GM23248 (cell line): Measurements from ENCODE around the gene KLK4. TPM values are rescaled to one million over a fixed set of nuclear protein-coding genes. Genes with fewer than 3 reads are reported as not detected.

Experiments
- DNase-seq: peaks from one replicate; pipeline ENCODE4 v3.0.0-alpha.2; 2015
- H2AFZ ChIP-seq: fragments of 200-600 bp; sonication (generic); 2 replicates; pipeline ENCODE4 v1.6.1; 2016; ENCODE audit warnings: antibody characterized with exemption
- H3F3A ChIP-seq: fragments of 200-600 bp; sonication (generic); 2 replicates; pipeline ENCODE4 v1.6.1; 2016; ENCODE audit warnings: mild to moderate bottlenecking, antibody characterized with exemption, mixed run types; ENCODE audit not compliant: insufficient read depth
- H3K27ac ChIP-seq: fragments of 200-600 bp; sonication (generic); 2 replicates; pipeline ENCODE4 v1.5.1; 2016; ENCODE audit warnings: mild to moderate bottlenecking
- H3K27me3 ChIP-seq: fragments of 200-600 bp; sonication (generic); replicated peaks from 2 replicates; pipeline ENCODE4 v1.6.1; 2016; ENCODE audit warnings: mild to moderate bottlenecking; ENCODE audit not compliant: insufficient read depth
- H3K36me3 ChIP-seq: fragments of 200-600 bp; sonication (generic); 2 replicates; pipeline ENCODE4 v1.6.1; 2016; ENCODE audit warnings: low read depth, mild to moderate bottlenecking
- H3K4me1 ChIP-seq: fragments of 200-600 bp; sonication (generic); 2 replicates; pipeline ENCODE4 v1.6.1; 2016; ENCODE audit warnings: mild to moderate bottlenecking; ENCODE audit not compliant: insufficient read depth
- H3K4me2 ChIP-seq: fragments of 200-600 bp; sonication (generic); one replicate; pipeline ENCODE4 v1.6.1; 2016; ENCODE audit warnings: mild to moderate bottlenecking; ENCODE audit not compliant: unreplicated experiment
- H3K4me3 ChIP-seq: fragments of 200-600 bp; sonication (generic); 2 replicates; pipeline ENCODE4 v1.5.1; 2016; ENCODE audit warnings: mild to moderate bottlenecking
- H3K79me2 ChIP-seq: fragments of 200-600 bp; sonication (generic); 2 replicates; pipeline ENCODE4 v1.6.1; 2016; ENCODE audit warnings: mild to moderate bottlenecking; ENCODE audit not compliant: insufficient read depth
- H3K9ac ChIP-seq: fragments of 200-600 bp; sonication (generic); 2 replicates; pipeline ENCODE4 v1.6.1; 2016; ENCODE audit warnings: mild to moderate bottlenecking
- H3K9me2 ChIP-seq: fragments of 200-600 bp; sonication (generic); 2 replicates; pipeline ENCODE4 v1.6.1; 2016; ENCODE audit warnings: mixed run types, mild to moderate bottlenecking, moderate library complexity; ENCODE audit not compliant: insufficient read depth
- H3K9me3 ChIP-seq: fragments of 200-600 bp; sonication (generic); one replicate; pipeline ENCODE4 v1.6.1; 2017; ENCODE audit warnings: low read depth
- H4K20me1 ChIP-seq: fragments of 200-600 bp; sonication (generic); 2 replicates; pipeline ENCODE4 v1.6.0; 2016; ENCODE audit not compliant: insufficient read depth
- EZH2 ChIP-seq: fragments of 200-600 bp; sonication (generic); IDR thresholded peaks from 2 replicates; pipeline ENCODE4 v1.6.1; 2018; ENCODE audit warnings: antibody characterized with exemption, mild to moderate bottlenecking; ENCODE audit not compliant: insufficient read depth, poor library complexity, severe bottlenecking
- EZH2phosphoT487 ChIP-seq: fragments of 200-600 bp; sonication (generic); IDR thresholded peaks from 2 replicates; pipeline ENCODE4 v1.6.1; 2018; ENCODE audit warnings: antibody characterized with exemption, moderate library complexity, mild to moderate bottlenecking, low read depth; ENCODE audit not compliant: insufficient read depth
- whole genome bisulfite sequencing, 2 experiments: methylation state at CpG; one replicate each; pipeline ENCODE4 v1.1.6; 2015 to 2017; ENCODE audit warnings: low lambda C conversion rate in 2 of 2, low coverage in 1 of 2; ENCODE audit errors: missing lambda C conversion rate in 2 of 2; 5-methylcytosine and 5-hydroxymethylcytosine counted together
- in situ Hi-C: fragments of 300-500 bp; cut with MboI; formaldehyde crosslinking; loops from 2 replicates; pipeline ENCODE4 v1.15.0; 2020
- polyA plus RNA-seq: library from polyadenylated mRNA; unstranded; fragments of >200 nt; fragmentation: Nextera tagmentation; extraction: Ambion mirVana; gene quantifications from 2 replicates; pipeline ENCODE4 v1.2.1, GENCODE V29; 2016
- total RNA-seq: library from RNA; depleted of rRNA; stranded (reverse); fragments of >200 nt; shearing (Covaris generic); gene quantifications from 2 replicates; pipeline ENCODE4 v1.2.3, GENCODE V29; 2014

KLK4 gene
- total and polyA plus RNA-seq, 2 experiments from 2014 or later: not detected

DNA sequence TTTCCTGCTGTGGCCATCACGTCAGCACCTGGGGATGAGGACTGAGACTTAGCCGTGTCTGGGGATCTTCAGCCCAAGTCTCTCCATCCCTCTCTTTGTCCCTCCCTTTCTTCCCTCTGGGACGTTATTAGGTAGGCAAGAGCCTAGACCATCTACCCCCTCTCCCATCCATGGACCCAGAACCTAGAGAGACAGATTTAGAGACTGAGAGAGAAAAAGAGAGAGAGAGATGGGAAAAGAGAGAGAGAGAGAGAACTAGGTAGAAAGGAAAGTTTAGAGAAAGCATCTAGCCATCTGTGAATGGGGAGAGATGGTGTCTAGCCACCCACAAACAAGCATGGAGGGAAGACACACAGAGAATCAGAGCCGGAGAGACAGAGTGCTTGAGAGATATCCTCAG is 473 bp downstream of the KLK4 start:
- no peaks in the 10 kb centered on the region for H4K20me1 ChIP-seq
- no peaks in the 10 kb centered on the region for H3K79me2 ChIP-seq
- no peaks in the 10 kb centered on the region for H3K36me3 ChIP-seq
- H3K9me2 ChIP-seq: no peaks in the 10 kb centered on the region
- H3K4me1 ChIP-seq: no peaks in the 10 kb centered on the region
- TF ChIP-seq EZH2phosphoT487 (no peak), EZH2 (no peak)
- H3F3A ChIP-seq: no peaks in the 10 kb centered on the region
- in situ Hi-C loops: loop anchor here (25.0 kb wide), 1 partner anchor 548 kb away; the partner anchor contains the start of gene NAPSA
- H3K9me3 ChIP-seq: no peaks in the 10 kb centered on the region
- no peak overlapping the region for H3K9ac ChIP-seq
- H2AFZ ChIP-seq: no peak overlapping the region
- H3K27me3 ChIP-seq: peaks cover 58% of the 10 kb centered on the region
- 36 to 38% methylated on average over 4 of the region's 4 CpGs for WGBS, 2 experiments
- H3K27ac ChIP-seq: no peak overlapping the region
- H3K4me2 ChIP-seq: no peak overlapping the region
- no peak for DNase-seq
- H3K4me3 ChIP-seq: no peak overlapping the region

DNA sequence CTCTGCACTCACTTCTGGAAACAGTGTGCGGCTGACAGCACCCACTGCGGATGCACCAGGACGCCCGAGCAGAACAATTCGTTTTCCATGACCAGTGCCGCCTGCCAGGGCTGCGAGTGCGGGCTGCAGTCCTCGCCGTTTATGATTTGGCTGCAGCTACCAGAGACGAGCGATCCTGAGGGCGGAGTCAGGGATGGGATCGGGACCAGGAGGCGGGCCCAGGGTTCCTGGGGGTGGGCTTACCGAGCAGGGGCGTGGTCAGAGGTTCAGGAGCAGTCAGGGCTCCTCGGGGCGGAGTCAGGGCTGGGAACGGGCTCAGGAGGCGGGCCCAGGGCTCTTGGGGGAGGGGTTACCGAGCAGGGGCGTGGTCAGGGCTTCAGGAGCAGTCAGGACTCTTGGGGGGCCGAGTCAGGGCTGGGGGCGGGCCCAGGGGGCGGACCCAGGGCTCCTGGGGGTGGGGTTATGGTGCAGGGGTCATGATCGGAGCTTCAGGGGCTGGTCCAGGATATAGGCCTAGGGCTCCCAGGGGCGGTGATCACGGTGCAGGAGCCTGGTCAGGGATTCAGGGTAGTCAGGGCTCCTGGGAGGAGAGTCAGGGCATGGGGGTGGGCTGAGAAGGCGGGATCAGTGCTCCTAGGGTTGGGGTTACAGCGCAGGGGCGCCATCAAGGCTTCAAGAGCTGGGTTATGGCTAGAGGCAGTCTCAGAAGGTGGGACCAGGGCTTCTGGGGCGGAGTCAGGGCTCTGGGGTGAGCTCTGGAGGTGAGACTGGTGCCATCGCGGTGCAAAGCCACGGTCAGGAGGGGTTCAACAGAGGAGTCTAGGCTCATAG is 1.7 kb downstream of the KLK4 start:
- Histone ChIP-seq H3K79me2 (no peaks in the 10 kb centered on the region), H2AFZ (no peak overlapping the region)
- DNase-seq: peak; percentile 58

DNA sequence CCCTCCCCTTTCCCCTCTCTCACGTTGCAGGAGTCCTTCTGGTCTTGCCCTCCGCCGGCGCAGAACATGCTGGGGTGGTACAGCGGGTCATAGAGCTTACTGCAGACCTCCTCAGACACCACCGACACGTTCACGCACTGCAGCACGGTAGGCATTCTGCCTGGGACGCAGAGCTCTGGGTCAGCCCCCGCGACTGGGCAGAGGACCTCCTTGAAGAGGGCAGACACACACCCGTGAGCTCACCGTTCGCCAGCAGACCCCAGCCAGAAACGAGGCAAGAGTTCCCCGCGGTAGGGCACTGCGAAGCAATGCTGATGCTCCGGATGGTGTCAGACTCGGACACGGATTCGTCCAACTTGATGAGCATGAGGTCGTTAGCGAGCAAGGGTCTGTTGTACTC is 2.9 kb downstream of the KLK4 start:
- no peaks in the 10 kb centered on the region for H3K9me2 ChIP-seq
- in situ Hi-C loops: loop anchor here (25.0 kb wide), 1 partner anchor 546 kb away; the partner anchor contains the start of gene NAPSA
- TF ChIP-seq EZH2phosphoT487 (no peak), EZH2 (no peak)
- H3F3A ChIP-seq: no peaks in the 10 kb centered on the region
- no peaks in the 10 kb centered on the region for H3K36me3 ChIP-seq
- H4K20me1 ChIP-seq: no peaks in the 10 kb centered on the region
- H3K9ac ChIP-seq: no peak overlapping the region
- no peak overlapping the region for H3K27ac ChIP-seq
- H3K4me3 ChIP-seq: no peak overlapping the region
- peaks cover 45% of the 10 kb centered on the region for H3K27me3 ChIP-seq
- WGBS, 2 experiments: 61 to 63% methylated on average over 24 to 25 of the region's 25 CpGs
- no peaks in the 10 kb centered on the region for H3K9me3 ChIP-seq
- DNase-seq: no peak
- H3K79me2 ChIP-seq: no peaks in the 10 kb centered on the region
- H3K4me2 ChIP-seq: no peak overlapping the region
- H2AFZ ChIP-seq: no peak overlapping the region
- no peaks in the 10 kb centered on the region for H3K4me1 ChIP-seq

More for the DNA sequence above, 1.7 kb downstream of the KLK4 start:
- TF ChIP-seq EZH2phosphoT487 (no peak), EZH2 (no peak)
- Histone ChIP-seq H3K4me2 (no peak overlapping the region), H3K9me2 (no peaks in the 10 kb centered on the region), H3K9me3 (no peaks in the 10 kb centered on the region), H3K27me3 (peaks cover 47% of the 10 kb centered on the region), H3K4me3 (no peak overlapping the region), H3F3A (no peaks in the 10 kb centered on the region), H3K9ac (no peak overlapping the region), H4K20me1 (no peaks in the 10 kb centered on the region), H3K27ac (no peak overlapping the region), H3K36me3 (no peaks in the 10 kb centered on the region), H3K4me1 (no peaks in the 10 kb centered on the region)
- in situ Hi-C loops: loop anchor here (25.0 kb wide), 1 partner anchor 547 kb away; the partner anchor contains the start of gene NAPSA
- WGBS, 2 experiments: 8 to 13% methylated on average over 28 to 36 of the region's 36 CpGs

DNA sequence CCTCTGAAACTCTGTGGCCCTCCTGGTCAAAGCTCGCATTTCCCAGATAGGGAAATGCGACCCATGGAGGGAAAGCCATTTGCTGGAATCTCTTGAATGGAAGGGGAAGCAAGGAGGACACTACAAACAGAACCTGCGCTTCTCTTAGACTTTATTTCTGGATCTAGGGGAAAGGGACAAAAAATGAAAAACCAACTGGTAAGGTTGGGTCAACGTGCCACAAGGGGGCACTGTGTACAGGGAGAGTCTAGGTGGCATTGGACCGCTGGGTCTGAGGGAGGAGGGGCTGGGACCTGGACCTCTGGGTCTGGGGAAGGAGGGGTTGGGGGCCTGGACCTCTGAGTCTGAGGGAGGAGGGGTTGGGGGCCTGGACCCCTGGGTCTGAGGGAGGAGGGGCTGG is 5.0 kb downstream of the KLK4 start:
- H4K20me1 ChIP-seq: no peaks in the 10 kb centered on the region
- in situ Hi-C loops: loop anchor here (25.0 kb wide), 1 partner anchor 544 kb away; the partner anchor contains the start of gene NAPSA
- no peaks in the 10 kb centered on the region for H3K4me1 ChIP-seq
- no peak overlapping the region for H3K27ac ChIP-seq
- no peaks in the 10 kb centered on the region for H3K79me2 ChIP-seq
- TF ChIP-seq EZH2 (no peak), EZH2phosphoT487 (no peak)
- peak; percentile 41 for DNase-seq
- H3K9ac ChIP-seq: no peak overlapping the region
- no peaks in the 10 kb centered on the region for H3K36me3 ChIP-seq
- no peak overlapping the region for H2AFZ ChIP-seq
- 12 to 19% methylated on average over 5 of the region's 5 CpGs for WGBS, 2 experiments
- H3K9me3 ChIP-seq: no peaks in the 10 kb centered on the region
- H3K27me3 ChIP-seq: peaks cover 25% of the 10 kb centered on the region
- H3K4me3 ChIP-seq: no peak overlapping the region
- no peak overlapping the region for H3K4me2 ChIP-seq
- no peaks in the 10 kb centered on the region for H3F3A ChIP-seq
- no peaks in the 10 kb centered on the region for H3K9me2 ChIP-seq
